Gastroesophageal sphincter (tissue), 4 donors: ENCODE data around the gene GRM7. TPM values are rescaled to one million over a fixed set of nuclear protein-coding genes. Genes with fewer than 3 reads are reported as not detected.

ENCODE experiments used
- ATAC-seq: fragments of 150-250 bp; one replicate; pipeline ENCODE4 v1.9.1; 2016; ENCODE audit warnings: mild to moderate bottlenecking, moderate library complexity
- H3K27ac ChIP-seq, 4 donors: fragments of 200-600 bp; sonication (generic) in 3 of 4; 1 replicate in 3 of 4; 2 replicates in 1 of 4; pipeline ENCODE4 v1.5.1; 2016 to 2019
- H3K27me3 ChIP-seq: fragments of 200-600 bp; sonication (generic); one replicate; pipeline ENCODE4 v1.5.1; 2019
- H3K36me3 ChIP-seq, 2 donors: fragments of 200-600 bp; sonication (generic); one replicate each; pipeline ENCODE4 v1.5.1; 2019; ENCODE audit warnings: control low read depth in 1 of 2
- H3K4me1 ChIP-seq, 3 donors: fragments of 200-600 bp; sonication (generic); 1 replicate in 2 of 3; 2 replicates in 1 of 3; pipeline ENCODE4 v1.5.1; 2016 to 2019; ENCODE audit warnings: control low read depth in 2 of 3
- H3K4me3 ChIP-seq, 2 donors: fragments of 200-600 bp; sonication (generic); one replicate each; pipeline ENCODE4 v1.5.1; 2019; ENCODE audit warnings: mild to moderate bottlenecking in 1 of 2, moderate library complexity in 1 of 2
- H3K9me3 ChIP-seq, 3 donors: fragments of 200-600 bp; sonication (generic); one replicate each; pipeline ENCODE4 v1.5.1; 2017 to 2019; ENCODE audit warnings: control low read depth in 2 of 3
- CTCF ChIP-seq, 4 experiments: fragments of 200-600 bp in 2 of 4; fragments of 450-650 bp in 2 of 4; sonication (generic) in 1 of 4; IDR thresholded peaks; one replicate each; pipeline ENCODE4 v1.5.1; 2017 to 2019; ENCODE audit warnings: antibody characterized with exemption in 4 of 4, mild to moderate bottlenecking in 2 of 4, moderate library complexity in 2 of 4
- EP300 ChIP-seq: sonication (generic); formaldehyde crosslinking; IDR thresholded peaks from one replicate; pipeline ENCODE4 v1.6.1; 2017; ENCODE audit warnings: antibody characterized with exemption, mild to moderate bottlenecking
- POLR2A ChIP-seq, 2 donors: fragments of 450-650 bp; IDR thresholded peaks; one replicate each; pipeline ENCODE4 v1.6.1; 2017; ENCODE audit warnings: antibody characterized with exemption in 2 of 2, mild to moderate bottlenecking in 2 of 2, moderate library complexity in 1 of 2
- POLR2AphosphoS5 ChIP-seq: sonication (generic); formaldehyde crosslinking; IDR thresholded peaks from one replicate; pipeline ENCODE4 v1.6.1; 2017; ENCODE audit warnings: antibody characterized with exemption
- WGBS, 2 donors: methylation state at CpG; one replicate each; pipeline ENCODE4 v1.1.5; 2018; ENCODE audit warnings: low coverage in 1 of 2; 5-methylcytosine and 5-hydroxymethylcytosine counted together
- total RNA-seq, 4 donors: library from RNA; depleted of rRNA; stranded (reverse); fragments of >200 nt; gene quantifications; one replicate each; pipeline ENCODE4 v1.1.0, GENCODE V29; 2016

GRM7 gene
- 1 to 10 TPM in 1 of 4 donors, under 1 TPM in 1, not detected in 2; 0.40 to 7.6 TPM for total RNA-seq

GRCh38 chr3:6860954-6861624 is at the start of gene GRM7:
Gene GRM7 (plus strand): TSS chr3:6861115.
- WGBS, 2 donors = no CpG with 5 or more reads among the region's 62 CpGs
- no peaks in the 10 kb centered on the region for H3K9me3 ChIP-seq
- peak within 1 kb of the TSS; percentile 44 to 60 for H3K4me3 ChIP-seq
- peaks cover 51% of the 10 kb centered on the region for H3K27me3 ChIP-seq
- peaks cover 0 to 27% (median 10%) of the 10 kb centered on the region in 3 donors for H3K4me1 ChIP-seq
- peak; percentile 77 for ATAC-seq
- TF ChIP-seq CTCF (IDR thresholded peaks at IDR 0.05) = no peak
- peak; percentile 20 for TF ChIP-seq POLR2AphosphoS5
- no peak for TF ChIP-seq POLR2A (IDR thresholded peaks at IDR 0.05)
- TF ChIP-seq EP300 = no peak
- peak within 1 kb of the TSS in 1 of 4 donors; percentile 43 for H3K27ac ChIP-seq
- no peaks in the 10 kb centered on the region for H3K36me3 ChIP-seq

GRCh38 chr3:6821411-6821810 is 39.5 kb upstream of the GRM7 start:
- WGBS, 2 donors = 79 to 91% methylated on average over 3 of the region's 3 CpGs
- TF ChIP-seq EP300 (no peak), POLR2A (IDR thresholded peaks at IDR 0.05) (no peak), POLR2AphosphoS5 (no peak), CTCF (IDR thresholded peaks at IDR 0.05) (no peak)
- Histone ChIP-seq H3K4me1 (no peaks in the 10 kb centered on the region), H3K4me3 (no peak overlapping the region), H3K27ac (no peak overlapping the region), H3K27me3 (no peaks in the 10 kb centered on the region), H3K9me3 (no peaks in the 10 kb centered on the region), H3K36me3 (no peaks in the 10 kb centered on the region)
- ATAC-seq = no peak

- no peaks in the 10 kb centered on the region for H3K36me3 ChIP-seq
- WGBS, 2 donors = 50 to 89% methylated on average over 1 of the region's 1 CpG
- no peak overlapping the region for H3K4me3 ChIP-seq
- no peak for ATAC-seq
- no peaks in the 10 kb centered on the region for H3K27me3 ChIP-seq
- TF ChIP-seq POLR2A (IDR thresholded peaks at IDR 0.05) (no peak), POLR2AphosphoS5 (no peak), EP300 (no peak), CTCF (IDR thresholded peaks at IDR 0.05) (no peak)
- H3K4me1 ChIP-seq = no peaks in the 10 kb centered on the region
- no peak overlapping the region for H3K27ac ChIP-seq
- H3K9me3 ChIP-seq = no peaks in the 10 kb centered on the region
Observed at GRCh38 chr3:6825524-6825923, 35.4 kb upstream of the GRM7 start.

GRCh38 chr3:6827453-6827852 is 33.5 kb upstream of the GRM7 start:
- H3K4me3 ChIP-seq = no peak overlapping the region
- H3K9me3 ChIP-seq = no peaks in the 10 kb centered on the region
- no peaks in the 10 kb centered on the region for H3K27me3 ChIP-seq
- TF ChIP-seq POLR2A (IDR thresholded peaks at IDR 0.05) (no peak), CTCF (IDR thresholded peaks at IDR 0.05) (no peak), EP300 (no peak), POLR2AphosphoS5 (no peak)
- no peak overlapping the region for H3K27ac ChIP-seq
- WGBS, 2 donors = 75 to 83% methylated on average over 6 of the region's 6 CpGs
- no peak for ATAC-seq
- no peaks in the 10 kb centered on the region for H3K36me3 ChIP-seq
- no peaks in the 10 kb centered on the region for H3K4me1 ChIP-seq

GRCh38 chr3:6844723-6845122 is 16.2 kb upstream of the GRM7 start:
- no peak for ATAC-seq
- no peaks in the 10 kb centered on the region for H3K27me3 ChIP-seq
- WGBS, 2 donors = 100% methylated on average over 1 of the region's 1 CpG; no CpG with 5 or more reads in 1 of the 2 donors
- H3K27ac ChIP-seq = no peak overlapping the region
- no peaks in the 10 kb centered on the region for H3K9me3 ChIP-seq
- no peak overlapping the region for H3K4me3 ChIP-seq
- no peak for TF ChIP-seq POLR2A (IDR thresholded peaks at IDR 0.05)
- no peak for TF ChIP-seq POLR2AphosphoS5
- TF ChIP-seq EP300 = no peak
- no peak for TF ChIP-seq CTCF (IDR thresholded peaks at IDR 0.05)
- no peaks in the 10 kb centered on the region for H3K4me1 ChIP-seq
- no peaks in the 10 kb centered on the region for H3K36me3 ChIP-seq
